ENCODE measurements around the gene QRSL1.
"Not testable (repeated sequence)": the region's sequence is repeated elsewhere in the genome, so short reads cannot be mapped to it uniquely, and the experiment has no call there.

The QRSL1 gene

DNA sequence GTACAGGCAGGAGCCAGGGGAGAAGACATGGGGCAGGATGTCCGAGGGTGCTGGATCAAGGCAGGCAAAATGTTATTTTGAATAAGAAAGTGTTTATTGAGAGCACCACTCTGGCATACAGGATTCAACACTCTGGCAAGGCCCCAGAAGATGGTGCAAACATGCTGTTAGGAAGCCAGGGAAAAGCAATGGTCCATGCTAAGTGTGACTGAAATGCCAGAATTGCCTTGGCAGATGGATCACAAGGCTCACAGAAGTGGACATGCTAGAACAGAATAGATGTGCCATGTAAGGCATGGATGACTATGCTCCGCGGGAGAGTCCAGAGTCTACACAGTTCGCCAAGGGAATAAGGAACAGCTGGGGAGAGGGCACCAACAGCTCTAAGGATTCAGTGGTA lies 54.6 kb downstream of the QRSL1 start:
- no peak for DNase-seq (ENCODE audit: low spot score)

DNA sequence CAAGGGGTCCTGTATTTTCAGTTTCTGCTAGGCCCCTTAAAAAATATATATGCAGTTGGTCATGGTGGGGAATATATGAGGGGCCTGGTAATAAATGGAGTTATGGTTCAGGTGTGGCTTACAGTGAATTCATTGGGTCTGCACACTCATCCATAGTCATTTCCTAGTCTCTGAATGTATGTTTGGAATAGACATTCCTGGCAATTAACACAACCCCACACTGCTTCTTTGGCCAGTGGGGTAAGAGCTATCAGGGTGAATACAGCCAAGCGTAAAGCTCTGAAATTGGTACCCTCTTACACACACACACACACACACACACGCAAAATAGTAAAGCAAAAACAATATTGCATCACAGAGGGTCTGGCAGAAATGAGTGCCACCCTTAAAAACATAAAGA lies 56.5 kb downstream of the QRSL1 start:
- DNase-seq (ENCODE audit: low spot score) = no peak

DNA sequence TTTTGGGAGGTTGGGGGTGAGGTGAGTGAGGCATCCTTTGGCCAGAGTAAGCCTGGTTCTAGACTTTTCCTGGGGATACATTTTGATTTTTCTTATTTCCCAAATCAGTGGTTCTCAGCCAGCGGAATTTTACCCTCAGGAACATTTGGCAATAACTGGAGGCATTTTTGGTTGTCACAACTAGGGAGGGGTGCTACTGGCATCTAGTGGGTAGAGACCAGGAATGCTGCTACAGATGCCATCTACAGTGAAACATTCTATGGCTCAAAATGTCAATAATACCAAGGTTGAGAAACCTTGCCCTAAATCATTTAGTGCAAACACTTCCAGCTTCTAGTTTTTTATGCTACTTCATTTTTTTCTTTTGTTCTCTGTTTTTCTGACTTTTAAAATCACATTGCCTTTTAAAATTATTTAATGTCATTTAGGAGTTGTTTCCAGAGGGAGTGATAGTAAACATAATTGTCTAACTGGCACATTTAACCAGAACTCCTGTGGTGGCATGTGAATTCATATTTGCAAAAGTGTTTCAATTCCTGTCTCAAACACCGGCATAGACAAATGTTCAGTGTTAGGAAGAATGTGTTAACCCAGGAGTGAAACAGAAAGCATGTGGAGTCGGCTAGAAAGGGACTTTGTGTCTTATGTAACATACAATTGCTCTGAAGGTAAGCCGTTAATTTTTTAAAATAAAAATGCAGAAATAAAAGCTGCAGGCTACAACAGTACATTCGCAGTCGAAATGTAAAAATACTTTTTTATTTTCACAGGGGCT lies 59.0 kb downstream of the QRSL1 start:
- DNase-seq (ENCODE audit: low spot score) = no peak

DNA sequence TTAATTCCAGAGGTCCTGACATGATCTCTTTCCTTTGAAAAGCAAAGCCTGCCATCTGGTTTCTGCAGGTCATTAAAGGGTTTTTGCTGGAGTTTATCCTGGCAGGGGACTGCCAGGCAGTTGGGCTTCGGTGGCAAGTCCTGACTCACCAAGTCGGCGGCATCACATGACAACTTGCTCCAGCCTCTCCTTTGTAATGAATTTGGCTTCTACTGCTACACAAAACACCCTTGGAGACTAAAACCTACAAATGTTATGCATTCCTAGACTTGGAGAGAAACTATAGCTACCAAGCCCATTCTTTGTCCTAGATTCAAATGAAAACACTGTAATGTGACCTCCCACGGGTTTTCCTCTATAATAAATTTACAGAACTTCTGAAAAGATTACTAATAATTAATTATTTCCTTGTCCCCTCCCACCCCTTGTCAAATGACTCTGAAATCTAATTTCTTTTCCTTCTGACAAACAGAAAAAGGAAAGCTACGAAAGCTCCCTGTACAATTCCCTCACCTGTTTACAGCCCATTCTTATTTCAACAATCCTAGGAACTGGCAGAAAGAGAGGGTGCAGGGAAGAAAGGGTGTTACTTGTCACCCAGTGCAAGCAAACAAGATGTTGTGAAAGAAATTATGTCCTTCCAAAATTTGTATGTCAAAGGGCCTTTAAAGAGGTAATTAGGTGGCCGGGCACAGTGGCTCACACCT lies 62.9 kb downstream of the QRSL1 start:
- peak; percentile 32 for DNase-seq (ENCODE audit: low spot score)

DNA sequence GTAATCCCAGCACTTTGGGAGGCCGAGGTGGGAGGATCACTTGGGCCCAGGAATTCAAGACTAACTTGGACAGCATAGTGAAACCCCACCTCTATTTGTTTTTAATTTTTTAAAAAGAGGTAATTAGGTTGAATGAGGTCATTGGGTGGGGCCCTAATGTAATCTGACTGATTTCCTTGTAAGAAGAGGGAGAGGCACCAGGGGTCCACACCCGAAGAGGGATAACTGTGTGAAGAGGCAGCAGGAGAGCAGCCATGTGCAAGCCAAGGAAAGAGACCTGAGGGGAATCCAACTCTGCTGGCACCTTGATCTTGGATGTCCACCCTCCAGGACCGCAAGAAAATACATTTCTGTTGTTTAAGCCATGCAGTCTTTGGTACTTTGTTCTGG lies 63.4 kb downstream of the QRSL1 start:
- DNase-seq (ENCODE audit: low spot score) = peak; percentile 14

DNA sequence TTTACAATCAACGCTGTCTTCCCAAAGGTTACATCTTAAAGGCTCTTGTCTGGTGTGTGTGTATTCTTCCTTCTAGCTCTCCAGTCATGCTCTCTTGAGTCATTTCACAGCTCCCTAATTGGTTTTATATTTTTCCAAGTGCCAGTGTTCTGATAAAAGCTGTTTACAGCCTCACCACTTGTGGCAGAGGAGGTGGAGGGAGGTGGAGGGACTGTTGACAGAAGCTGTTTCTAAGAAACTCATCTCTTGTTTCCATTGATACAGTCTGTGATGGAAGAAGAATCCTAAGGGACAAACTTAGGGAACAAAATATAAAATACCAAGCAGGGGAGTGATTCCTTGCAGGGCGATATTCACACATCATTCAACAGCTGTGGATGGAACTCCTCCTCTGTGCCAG lies 64.0 kb downstream of the QRSL1 start:
- no peak for DNase-seq (ENCODE audit: low spot score)

DNA sequence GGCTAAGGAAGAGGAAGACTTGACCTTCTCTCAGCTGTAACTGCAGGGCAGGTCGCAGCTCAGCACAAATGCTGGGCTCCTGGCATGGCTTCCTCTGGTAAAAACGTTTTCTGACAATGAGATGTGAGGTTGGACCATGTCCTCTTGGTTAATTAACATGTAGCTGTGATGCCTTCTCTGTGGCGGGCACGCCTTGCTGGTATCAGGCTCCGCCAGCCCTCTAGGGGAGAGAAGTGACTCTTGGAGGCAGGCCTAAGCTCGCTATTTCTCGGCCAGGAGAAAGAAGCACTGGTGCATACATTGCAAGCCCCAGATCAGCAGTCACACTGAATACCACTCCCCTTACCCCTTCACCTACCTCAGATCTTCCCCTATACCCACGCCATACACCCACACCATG lies 65.0 kb downstream of the QRSL1 start:
- no peak for DNase-seq (ENCODE audit: low spot score)

DNA sequence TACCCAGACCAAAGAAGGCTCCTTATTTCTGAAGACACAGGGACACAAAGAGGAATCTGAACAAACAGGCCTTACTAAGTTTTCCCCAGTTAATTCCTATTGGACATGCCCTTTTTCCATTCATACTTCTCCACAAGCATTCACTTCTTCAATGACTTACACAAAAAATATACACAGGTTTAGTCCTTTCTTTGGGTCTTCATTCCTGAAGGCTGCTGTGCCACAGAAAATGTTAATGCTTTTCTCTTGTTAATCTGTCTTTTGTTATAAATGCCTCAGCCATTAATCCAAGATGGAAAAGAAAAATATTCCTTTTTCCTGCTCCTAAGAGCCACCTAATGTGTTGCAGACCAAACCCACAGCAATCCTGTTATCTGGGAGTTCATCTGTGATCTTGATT lies 71.2 kb downstream of the QRSL1 start:
- DNase-seq (ENCODE audit: low spot score) = no peak

DNA sequence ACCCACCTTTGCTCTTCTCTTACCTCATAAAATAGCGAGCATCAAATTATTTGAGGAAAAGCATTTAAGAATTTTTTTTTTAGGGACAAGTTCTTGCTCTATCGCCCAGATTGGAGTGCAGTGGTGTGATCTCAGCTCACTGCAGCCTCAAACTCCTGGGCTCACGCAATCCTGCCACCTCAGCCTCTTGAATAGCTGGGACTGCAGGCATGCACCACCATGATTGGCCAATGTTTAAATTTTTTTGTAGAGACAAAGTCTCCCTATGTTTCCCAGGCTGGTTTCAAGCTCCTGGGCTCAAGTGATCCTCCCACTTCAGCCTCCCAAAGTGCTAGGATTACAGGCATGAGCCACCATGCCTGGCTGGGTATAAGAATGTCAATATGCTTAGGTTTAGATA lies 71.8 kb downstream of the QRSL1 start:
- not testable (repeated sequence) for DNase-seq (ENCODE audit: low spot score)

DNA sequence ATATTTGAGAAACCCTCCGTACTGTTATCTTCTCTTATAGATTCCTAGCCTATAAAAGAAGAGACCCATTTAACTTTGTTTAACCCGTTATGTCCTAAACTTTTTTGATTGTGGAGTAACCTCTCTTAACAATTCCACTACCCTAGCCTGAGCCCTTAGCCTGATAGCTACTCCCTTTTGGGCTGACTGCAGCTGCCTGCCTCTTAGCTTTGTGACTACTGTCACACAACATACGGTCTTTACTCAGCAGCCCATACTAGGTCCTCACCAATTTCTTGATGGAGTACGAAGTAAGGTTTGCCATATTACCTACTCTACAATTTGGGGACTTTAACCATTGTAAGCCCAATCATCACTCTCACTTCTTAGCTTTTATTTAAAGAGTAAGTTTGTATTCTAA lies 72.7 kb downstream of the QRSL1 start:
- DNase-seq (ENCODE audit: low spot score) = no peak

DNA sequence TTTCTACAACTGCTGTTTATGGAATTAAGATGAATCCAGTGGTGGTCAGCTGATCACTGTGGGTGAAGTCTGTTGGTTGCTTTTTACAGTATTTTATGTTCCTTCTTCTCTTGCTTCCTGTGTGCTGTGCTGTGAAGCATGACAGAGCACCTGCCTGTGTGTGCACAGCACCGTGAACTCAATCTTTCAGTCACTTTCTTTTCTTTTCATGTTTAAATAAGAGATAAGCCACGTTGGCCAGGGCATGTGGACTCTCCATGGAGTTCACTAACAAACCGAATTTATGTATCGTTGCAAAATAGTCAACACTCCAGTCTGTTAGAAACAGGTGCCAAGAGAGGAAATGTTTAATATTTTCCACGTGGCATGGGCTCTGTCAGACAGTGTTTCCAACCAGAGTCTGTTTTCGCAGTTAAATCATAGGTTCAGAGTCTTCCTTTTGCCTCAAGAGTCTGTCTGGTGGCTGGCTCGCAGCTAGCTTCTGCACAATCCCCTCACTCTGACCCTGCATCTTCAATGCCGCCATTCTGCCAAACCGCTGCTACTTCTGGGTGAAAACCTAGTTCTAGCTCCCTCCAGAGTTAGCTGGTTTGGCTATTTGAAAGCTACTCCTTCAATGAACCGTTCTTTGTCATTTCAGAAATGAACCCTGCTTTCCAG lies 73.2 kb downstream of the QRSL1 start:
- no peak for DNase-seq (ENCODE audit: low spot score)

DNA sequence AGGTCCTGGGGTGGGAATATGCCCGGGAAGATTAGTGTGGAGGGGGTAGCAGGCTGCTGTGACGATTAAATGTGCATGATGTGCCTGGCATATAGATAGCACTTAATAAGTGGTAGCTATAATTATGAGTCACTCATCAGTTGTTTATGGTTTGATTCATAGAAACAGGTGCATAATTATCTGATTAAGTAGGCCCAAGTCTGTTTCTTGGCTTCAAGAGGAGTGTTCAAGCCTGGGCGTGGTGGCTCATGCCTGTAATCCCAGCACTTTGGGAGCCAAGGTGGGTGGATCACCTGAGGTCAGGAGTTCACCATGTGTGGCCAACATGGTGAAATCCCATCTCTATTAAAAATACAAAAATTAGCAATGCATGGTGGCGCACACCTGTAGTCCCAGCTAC lies 74.9 kb downstream of the QRSL1 start:
- no peak for DNase-seq (ENCODE audit: low spot score)

DNA sequence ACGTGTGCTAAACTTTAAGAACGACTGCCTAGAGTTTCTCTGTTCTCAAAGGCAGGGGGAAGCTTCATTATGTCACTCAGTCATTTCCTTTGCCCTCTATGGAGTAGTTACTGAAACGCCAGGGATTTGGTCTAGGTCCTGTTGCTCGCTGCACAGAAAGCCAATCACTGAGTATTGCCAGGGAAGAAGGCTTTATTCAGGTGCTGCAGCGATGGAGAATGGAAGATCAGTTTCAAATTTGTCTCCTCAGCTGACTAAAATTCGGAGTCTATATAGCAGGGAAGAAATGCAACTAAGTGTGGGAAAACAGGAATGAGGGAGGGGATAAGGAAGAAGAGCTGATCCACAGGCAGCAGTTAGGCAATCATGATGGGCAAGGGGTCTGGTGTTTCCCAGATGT lies 75.8 kb downstream of the QRSL1 start:
- no peak for DNase-seq (ENCODE audit: low spot score)

DNA sequence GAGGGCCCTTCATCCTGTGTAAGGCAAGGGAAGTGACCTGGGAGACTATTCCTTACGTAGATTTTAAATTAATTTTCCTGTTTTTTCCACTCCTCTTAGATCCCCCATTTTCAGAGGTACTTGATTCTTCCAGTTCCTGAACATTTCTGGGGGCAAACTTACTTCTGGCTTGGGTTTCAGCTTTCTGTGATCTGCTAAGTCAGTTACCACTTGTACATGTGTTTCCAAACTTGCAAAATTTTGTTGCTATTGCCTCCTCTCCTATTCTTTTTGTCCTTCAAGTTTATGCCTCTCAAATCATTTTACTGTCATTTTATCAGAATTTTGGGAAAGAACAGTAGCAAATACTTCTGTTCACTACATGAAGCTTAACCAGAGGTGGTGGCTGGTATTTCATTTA lies 81.2 kb downstream of the QRSL1 start:
- no peak for DNase-seq (ENCODE audit: low spot score)

DNA sequence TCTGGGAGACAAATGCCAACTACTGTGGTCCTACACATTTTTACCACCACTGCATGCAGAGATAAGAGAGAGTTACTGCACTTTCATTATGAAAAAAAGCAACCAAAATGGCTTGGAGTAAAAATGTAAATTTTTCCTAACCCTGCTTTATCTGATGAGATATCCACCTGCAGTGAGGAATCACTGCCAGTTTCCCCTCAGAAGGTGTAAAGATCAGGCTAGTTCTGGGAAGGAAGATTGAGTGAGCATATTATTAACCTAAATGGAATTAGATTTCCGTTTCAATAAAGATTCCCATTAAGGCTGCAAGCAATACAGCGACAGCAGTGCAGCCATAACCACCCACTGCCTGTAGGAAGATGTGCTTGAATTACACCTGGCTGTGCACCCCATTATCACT lies 84.9 kb downstream of the QRSL1 start:
- no peak for DNase-seq (ENCODE audit: low spot score)

DNA sequence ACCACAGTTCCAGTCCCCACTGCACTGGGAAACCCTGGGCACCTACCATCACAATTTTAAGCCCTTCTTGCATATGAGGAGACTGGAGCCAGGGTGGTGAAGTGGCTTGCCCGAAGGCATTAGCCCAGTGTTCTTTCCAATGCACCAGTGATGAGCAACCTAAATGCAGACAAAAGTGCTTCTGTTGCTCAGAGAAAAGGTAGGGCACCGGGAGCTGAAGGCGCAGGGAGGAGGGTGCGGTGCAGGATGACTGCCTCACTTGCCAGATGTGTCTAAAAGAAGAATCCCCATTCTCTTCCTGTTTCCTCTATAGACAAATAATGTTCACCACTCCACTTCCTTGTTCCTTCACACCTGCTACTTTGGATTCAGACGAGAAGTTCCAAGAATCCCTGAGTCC lies 86.5 kb downstream of the QRSL1 start:
- DNase-seq (ENCODE audit: low spot score) = no peak

DNA sequence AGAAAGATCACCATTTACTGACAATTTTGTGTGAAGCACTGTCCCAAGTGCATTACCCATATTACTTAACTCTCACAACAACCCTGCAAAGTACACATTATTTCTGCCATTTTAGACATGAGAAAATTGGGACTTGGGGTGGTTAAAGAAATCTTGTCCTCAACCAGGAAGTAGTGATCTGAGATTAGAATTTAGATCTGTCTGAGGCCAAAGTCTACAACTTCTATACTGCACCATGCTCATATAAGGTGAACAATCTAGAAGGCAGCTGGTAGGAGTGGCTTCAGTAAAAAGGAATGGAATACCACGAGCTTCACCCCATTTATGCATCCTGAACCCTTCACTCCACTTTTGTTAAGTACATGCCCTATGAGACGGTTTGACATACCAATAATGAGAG lies 87.6 kb downstream of the QRSL1 start:
- no peak for DNase-seq (ENCODE audit: low spot score)
